K562 (cell line): ENCODE measurements around the gene CAMK2N1. TPM values are rescaled to one million over a fixed set of nuclear protein-coding genes. Genes with fewer than 3 reads are reported as not detected.
"Not testable (repeated sequence)": the region's sequence is repeated elsewhere in the genome, so short reads cannot be mapped to it uniquely, and the experiment has no call there.

Source experiments
- ATAC-seq: fragments of 200-7000 bp; cut with Tn5 transposase; 3 replicates; pipeline ENCODE4 v1.9.1; 2020; ENCODE audit warnings: moderate library complexity
- BruUV-seq: library from RNA; stranded (reverse); fragments of 400-500 nt; replicated peaks from 2 replicates; lab custom pipeline; 2021; lab: Mats Ljungman, UMichigan
- CTCF ChIA-PET: fragments of 300-600 bp; formaldehyde crosslinking; extraction: SDS; loops from one replicate; lab custom pipeline; 2021; ENCODE audit warnings: low intra/inter-chr PET ratio; lab: Yijun Ruan, JAX
- POLR2A ChIA-PET: fragments of 300-600, 350-650 bp; sonication (Branson Sonifier 250); formaldehyde crosslinking; extraction: SDS; loops from one replicate; lab custom pipeline; 2021; ENCODE audit warnings: antibody characterized with exemption, inconsistent platforms; lab: Yijun Ruan, JAX
- DNase-seq, 4 experiments: peaks; one replicate each; pipeline versions ENCODE4 v3.0.0 to v3.0.0-alpha.2; 2011 to 2018; ENCODE audit warnings: low spot score in 3 of 4, mixed read lengths in 3 of 4; ENCODE audit errors: extremely low read depth in 1 of 4
- FAIRE-seq: peaks from 2 replicates; lab custom pipeline; 2011; peaks lifted over from hg19 to GRCh38; lab: Jason Lieb, UNC
- H2AFZ ChIP-seq: 2 replicates; pipeline ENCODE4 v1.6.0; 2011; ENCODE audit warnings: low read depth, low read length, control low read depth, inconsistent platforms
- H3K27ac ChIP-seq: fragments of 200-600 bp; 3 replicates; pipeline ENCODE4 v1.8.0; 2011; ENCODE audit warnings: low read depth, mild to moderate bottlenecking, control low read depth, inconsistent platforms, low read length, moderate library complexity, mixed read lengths; ENCODE audit errors: extremely low read depth
- H3K27me3 ChIP-seq, 2 experiments: fragments of 300-600 bp in 1 of 2; 2 replicates in 1 of 2; 3 replicates in 1 of 2; pipeline versions ENCODE4 v1.6.0 to v1.8.0; 2011; ENCODE audit warnings: inconsistent platforms in 2 of 2, low read length in 2 of 2, mild to moderate bottlenecking in 1 of 2, mixed read lengths in 1 of 2, moderate library complexity in 1 of 2; ENCODE audit not compliant: control insufficient read depth in 2 of 2, insufficient read depth in 2 of 2
- H3K36me3 ChIP-seq: fragments of 300-600 bp; 3 replicates; pipeline ENCODE4 v1.8.0; 2011; ENCODE audit warnings: mild to moderate bottlenecking, low read length, inconsistent platforms; ENCODE audit not compliant: control insufficient read depth, insufficient read depth
- H3K4me1 ChIP-seq, 2 experiments: fragments of 200-600 bp in 1 of 2; replicated peaks in 1 of 2; 2 replicates in 1 of 2; 3 replicates in 1 of 2; pipeline versions ENCODE4 v1.5.1 to v1.8.0; 2011; ENCODE audit warnings: inconsistent platforms in 2 of 2, low read length in 2 of 2, mild to moderate bottlenecking in 1 of 2, mixed read lengths in 1 of 2, moderate library complexity in 1 of 2; ENCODE audit not compliant: control insufficient read depth in 2 of 2, insufficient read depth in 2 of 2
- H3K4me2 ChIP-seq: 2 replicates; pipeline ENCODE4 v1.6.1; 2011; ENCODE audit warnings: low read length, control low read depth, inconsistent platforms, mixed read lengths; ENCODE audit not compliant: insufficient read depth
- H3K4me3 ChIP-seq: fragments of 200-600 bp; sonication (generic), shearing (Covaris generic); 2 replicates; pipeline ENCODE4 v1.5.1; 2016; ENCODE audit warnings: control low read depth, inconsistent platforms
- H3K79me2 ChIP-seq: fragments of 200-600 bp; 3 replicates; pipeline ENCODE4 v1.8.0; 2011; ENCODE audit warnings: low read length, inconsistent platforms; ENCODE audit not compliant: control insufficient read depth, insufficient read depth
- H3K9ac ChIP-seq, 2 experiments: 2 replicates each; pipeline versions ENCODE4 v1.6.0 to v1.6.1; 2011; ENCODE audit warnings: low read depth in 2 of 2, low read length in 2 of 2, control low read depth in 1 of 2, inconsistent platforms in 1 of 2, mild to moderate bottlenecking in 1 of 2, mixed read lengths in 1 of 2; ENCODE audit not compliant: insufficient read depth in 1 of 2
- H3K9me1 ChIP-seq: one replicate; pipeline ENCODE4 v1.6.0; 2011; ENCODE audit warnings: inconsistent platforms, mild to moderate bottlenecking, low read length, moderate library complexity; ENCODE audit not compliant: control insufficient read depth, insufficient read depth
- H3K9me3 ChIP-seq: replicated peaks from 2 replicates; pipeline ENCODE4 v1.5.1; 2011; ENCODE audit warnings: low read depth, low read length, inconsistent platforms; ENCODE audit not compliant: control insufficient read depth, insufficient read depth
- H4K20me1 ChIP-seq: replicated peaks from 2 replicates; pipeline ENCODE4 v1.6.1; 2011; ENCODE audit warnings: low read length, inconsistent platforms, mixed read lengths; ENCODE audit not compliant: control insufficient read depth, insufficient read depth
- ZNF766 ChIP-seq: fragments of 200-800 bp; sonication (Bioruptor generic); conservative IDR thresholded peaks from 2 replicates; pipeline ENCODE4 v1.6.1; 2016; ENCODE audit warnings: missing genetic modification characterization, missing compliant biosample characterization
- WGBS: fragments of 100-300 bp; shearing (Covaris generic); methylation state at CpG from one replicate; pipeline ENCODE4 v1.1.6; 2016; ENCODE audit warnings: low coverage, mixed read lengths; ENCODE audit not compliant: insufficient coverage; ENCODE audit errors: missing lambda C conversion rate; 5-methylcytosine and 5-hydroxymethylcytosine counted together
- in situ Hi-C: fragments of 300-500 bp; cut with MboI; formaldehyde crosslinking; loops from 4 replicates; pipeline ENCODE4 v1.15.0; 2018; ENCODE audit warnings: inconsistent platforms, mixed read lengths
- intact Hi-C: fragments of 100-400 bp; cut with micrococcal nuclease; formaldehyde crosslinking; loops from 2 replicates; pipeline ENCODE4 v1.14.2; 2022
- polyA plus RNA-seq, 8 experiments: library from polyadenylated mRNA; depleted of rRNA in 4 of 8; stranded (reverse) in 5 of 8; unstranded in 3 of 8; fragments of >200 nt; fragmentation: Nextera tagmentation in 2 of 8; fragmentation: Illumina TruSeq in 1 of 8; extraction: Ambion mirVana in 2 of 8; extraction: Trizol in 1 of 8; gene quantifications; 2 replicates each; pipeline versions ENCODE4 v1.2.1 to v1.2.3, GENCODE V29; 2011 to 2014; ENCODE audit warnings: inconsistent platforms in 1 of 8, missing spikeins in 1 of 8
- total RNA-seq, 7 experiments: library from RNA; depleted of rRNA in 6 of 7; stranded (reverse); fragments of >200 nt in 6 of 7; fragmentation: Illumina TruSeq in 2 of 7; extraction: Trizol in 2 of 7; gene quantifications; 2 replicates each; pipeline versions ENCODE4 v1.2.1 to v1.2.3, GENCODE V29; 2011 to 2021; ENCODE audit warnings: low replicate concordance in 1 of 7
- TF ChIP-seq, protein P1 (sequence below): fragments of 450-650 bp; IDR thresholded peaks from 2 replicates; pipeline ENCODE4 v1.6.1; 2018; ENCODE audit warnings: mild to moderate bottlenecking, low read depth; ENCODE audit not compliant: partially characterized antibody

CAMK2N1 gene
- total and polyA plus RNA-seq, 9 of the 15 experiments (the other 6 are each of a cell fraction or from before 2014, with no cell fraction given), result 0.09 to 1.4 (median 0.34) TPM

DNA sequence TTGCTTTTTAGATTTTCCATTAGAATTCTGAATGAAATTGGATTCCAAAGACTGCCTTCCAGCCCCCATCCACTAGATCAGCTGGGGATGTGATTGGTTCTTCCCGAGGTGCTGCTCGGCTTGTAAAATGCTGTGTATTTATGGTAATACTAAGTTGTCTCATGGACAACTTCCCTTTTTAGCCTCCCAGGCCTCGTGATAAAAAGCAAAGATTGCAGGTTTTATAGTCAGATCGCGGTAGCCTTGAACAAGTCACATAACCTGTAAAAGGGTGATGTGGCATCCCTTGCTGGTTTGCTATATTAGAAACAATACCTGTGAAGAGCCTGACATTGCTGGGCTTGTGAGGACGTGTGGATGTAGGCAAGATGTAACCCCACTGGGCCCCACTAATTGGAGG is 11.5 kb upstream of the CAMK2N1 start (continued):
- TF ChIP-seq, protein P1, sequence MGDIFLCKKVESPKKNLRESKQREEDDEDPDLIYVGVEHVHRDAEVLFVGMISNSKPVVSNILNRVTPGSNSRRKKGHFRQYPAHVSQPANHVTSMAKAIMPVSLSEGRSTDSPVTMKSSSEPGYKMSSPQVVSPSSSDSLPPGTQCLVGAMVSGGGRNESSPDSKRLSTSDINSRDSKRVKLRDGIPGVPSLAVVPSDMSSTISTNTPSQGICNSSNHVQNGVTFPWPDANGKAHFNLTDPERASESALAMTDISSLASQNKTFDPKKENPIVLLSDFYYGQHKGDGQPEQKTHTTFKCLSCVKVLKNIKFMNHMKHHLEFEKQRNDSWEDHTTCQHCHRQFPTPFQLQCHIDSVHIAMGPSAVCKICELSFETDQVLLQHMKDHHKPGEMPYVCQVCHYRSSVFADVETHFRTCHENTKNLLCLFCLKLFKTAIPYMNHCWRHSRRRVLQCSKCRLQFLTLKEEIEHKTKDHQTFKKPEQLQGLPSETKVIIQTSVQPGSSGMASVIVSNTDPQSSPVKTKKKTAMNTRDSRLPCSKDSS, result no peak

DNA sequence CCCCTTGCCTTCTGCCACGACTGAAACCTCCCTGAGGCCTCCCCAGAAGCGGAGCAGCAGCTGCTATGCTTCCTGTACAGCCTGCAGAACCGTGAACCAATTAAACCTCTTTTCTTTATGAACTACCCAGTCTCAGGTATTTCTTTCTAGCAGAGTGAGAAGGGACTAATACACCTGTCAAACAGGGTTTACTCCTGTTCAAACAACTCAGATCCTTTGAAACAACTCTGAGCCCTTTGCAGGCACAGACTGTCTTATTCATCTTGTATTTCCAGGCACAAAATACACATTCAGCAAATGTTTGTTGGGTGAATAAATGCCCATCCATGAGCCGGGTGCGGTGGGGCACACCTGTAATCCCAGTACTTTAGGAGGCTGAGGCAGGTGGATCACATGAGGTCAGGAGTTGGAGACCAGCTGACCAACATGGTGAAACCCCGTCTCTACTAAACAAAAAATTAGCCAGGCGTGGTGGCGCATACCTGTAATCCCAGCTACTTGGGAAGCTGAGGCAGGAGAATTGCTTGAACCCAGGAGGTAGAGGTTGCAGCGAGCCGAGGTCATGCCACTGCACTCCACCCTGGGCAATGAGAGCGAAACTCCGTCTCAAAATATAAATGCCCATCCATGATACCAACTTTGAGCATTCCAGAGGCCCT is 10.8 kb upstream of the CAMK2N1 start:
- DNase-seq, H3K9me1 ChIP-seq, H3K4me1 ChIP-seq, H4K20me1 ChIP-seq, ATAC-seq, H3K9ac ChIP-seq, H3K4me2 ChIP-seq, FAIRE-seq, H3K4me3 ChIP-seq, H2AFZ ChIP-seq, H3K9me3 ChIP-seq, BruUV-seq, CTCF ChIA-PET, H3K27ac ChIP-seq, H3K79me2 ChIP-seq: not testable (repeated sequence)
- in situ Hi-C loops, result loop anchor here (5.0 to 10.0 kb wide), 2 partner anchors 282 to 570 kb away; no protein-coding TSS in a partner anchor
- H3K27me3 ChIP-seq, result peaks cover 7 to 13% of the 10 kb centered on the region in 2 experiments; a peak in 3 of 5 replicates
- 73% methylated on average over 12 of the region's 12 CpGs for WGBS
- H3K36me3 ChIP-seq, result peaks cover 35% of the 10 kb centered on the region
- POLR2A ChIA-PET, result interaction anchor here (0.7 kb wide), 2 partner anchors 107 to 816 kb away, joined by 3 to 5 read pairs; no protein-coding TSS in a partner anchor
- TF ChIP-seq ZNF766 (CRISPR knock-in tag), result 0 out of 2 replicates have a peak, but pooled peaks have one; percentile 32
- TF ChIP-seq, all 486 proteins: peak for 1; not testable (repeated sequence) for 485
- intact Hi-C loops, result not testable (repeated sequence)
